Measurements from ENCODE around the gene INSYN2B. TPM values are rescaled to one million over a fixed set of nuclear protein-coding genes. Genes with fewer than 3 reads are reported as not detected.

Gene INSYN2B
- total RNA-seq, 1 donor from 2014 or later = 0.12 TPM

GRCh38 chr5:169826618-169827017 lies 153.7 kb downstream of the INSYN2B start:
- Mint-ChIP-seq H3K36me3 (ENCODE audit: insufficient read depth) (no peaks in the 10 kb centered on the region), H3K27me3 (peaks cover 22% of the 10 kb centered on the region), H3K4me1 (ENCODE audit: low read depth) (no peaks in the 10 kb centered on the region), H3K27ac (no peak overlapping the region), H3K4me3 (ENCODE audit: low read depth) (no peak overlapping the region), H3K9me3 (ENCODE audit: low read depth) (no peaks in the 10 kb centered on the region)
- no peak for TF ChIP-seq CTCF (IDR thresholded peaks at IDR 0.05; ENCODE audit: unreplicated experiment)
- no peak for DNase-seq (ENCODE audit: low spot score, unreplicated experiment)

- Mint-ChIP-seq H3K4me1 (ENCODE audit: low read depth) (no peaks in the 10 kb centered on the region), H3K9me3 (ENCODE audit: low read depth) (no peaks in the 10 kb centered on the region), H3K27me3 (peaks cover 32% of the 10 kb centered on the region), H3K27ac (no peak overlapping the region), H3K36me3 (ENCODE audit: insufficient read depth) (no peaks in the 10 kb centered on the region), H3K4me3 (ENCODE audit: low read depth) (no peak overlapping the region)
- TF ChIP-seq CTCF (IDR thresholded peaks at IDR 0.05; ENCODE audit: unreplicated experiment) = no peak
- DNase-seq (ENCODE audit: low spot score, unreplicated experiment) = no peak
Measured at GRCh38 chr5:169817031-169817430, 163.3 kb downstream of the INSYN2B start.

GRCh38 chr5:169814522-169814921 lies 165.8 kb downstream of the INSYN2B start:
- Mint-ChIP-seq H3K4me3 (ENCODE audit: low read depth) (no peak overlapping the region), H3K9me3 (ENCODE audit: low read depth) (no peaks in the 10 kb centered on the region)
- no peak for TF ChIP-seq CTCF (IDR thresholded peaks at IDR 0.05; ENCODE audit: unreplicated experiment)

More at GRCh38 chr5:169814522-169814921, 165.8 kb downstream of the INSYN2B start:
- Mint-ChIP-seq H3K27ac (no peak overlapping the region), H3K27me3 (peaks cover 52% of the 10 kb centered on the region), H3K36me3 (ENCODE audit: insufficient read depth) (no peaks in the 10 kb centered on the region), H3K4me1 (ENCODE audit: low read depth) (no peaks in the 10 kb centered on the region)
- DNase-seq (ENCODE audit: low spot score, unreplicated experiment) = no peak

Small RNA genes within 50 kb of the gene (microRNA-seq; reads per million reads assigned to microRNA genes)
- not detected for gene MIR378E (ENCODE audit: borderline number of aligned reads, unreplicated experiment)

Other genes starting within 250 kb of the INSYN2B start
- gene FOXI1, start 125.4 kb upstream of the INSYN2B start, total RNA-seq = not detected in 2 replicates

Data from progenitor cell of endocrine pancreas (in vitro differentiated cells).